NCI-H748 (cell line): Measurements from ENCODE around the gene WNT1.

ENCODE experiments used
- DNase-seq: peaks from one replicate; lab custom pipeline; 2025; ENCODE audit not compliant: unreplicated experiment; lab: John Stamatoyannopoulos, UW

Gene WNT1

DNA sequence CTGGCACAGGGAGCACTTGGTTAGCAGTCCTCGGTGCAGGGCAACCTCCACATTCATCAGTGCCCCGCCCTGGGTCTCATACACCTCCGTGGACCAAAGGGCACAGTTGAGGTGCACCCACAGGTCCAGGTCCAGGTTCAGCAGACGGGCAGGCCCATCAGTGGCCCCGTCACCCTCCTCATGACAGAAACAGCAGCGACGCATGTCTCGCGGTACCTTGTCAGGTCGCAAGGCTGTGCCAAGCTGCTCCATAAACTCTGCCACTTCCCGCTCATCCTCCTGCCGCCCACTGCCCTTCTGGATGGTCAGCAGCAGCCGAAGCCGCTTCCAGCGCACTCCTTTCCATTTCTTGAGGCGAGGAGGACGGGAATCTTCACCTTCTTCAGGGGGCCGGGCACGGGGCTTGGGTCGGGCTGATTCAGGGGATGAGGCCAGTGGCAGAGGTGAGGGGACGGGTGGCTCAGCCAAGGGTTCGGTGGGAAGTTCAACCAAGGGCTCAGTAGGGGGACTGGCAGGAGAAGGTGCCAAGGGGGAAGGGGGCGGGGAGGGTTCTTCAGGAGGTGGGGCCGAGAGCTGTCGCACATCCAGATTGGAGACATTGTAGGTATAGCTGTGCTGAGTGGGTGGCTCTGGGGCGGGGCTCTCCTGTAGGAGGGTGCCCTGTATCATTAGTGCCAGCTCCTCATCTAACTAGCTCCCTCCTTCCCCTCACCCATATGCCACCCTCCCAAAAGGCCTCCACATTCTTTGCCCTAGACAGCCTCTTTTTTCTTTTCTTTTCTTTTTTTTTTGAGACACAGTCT lies 48.8 kb downstream of the WNT1 start:
- no peak for DNase-seq

DNA sequence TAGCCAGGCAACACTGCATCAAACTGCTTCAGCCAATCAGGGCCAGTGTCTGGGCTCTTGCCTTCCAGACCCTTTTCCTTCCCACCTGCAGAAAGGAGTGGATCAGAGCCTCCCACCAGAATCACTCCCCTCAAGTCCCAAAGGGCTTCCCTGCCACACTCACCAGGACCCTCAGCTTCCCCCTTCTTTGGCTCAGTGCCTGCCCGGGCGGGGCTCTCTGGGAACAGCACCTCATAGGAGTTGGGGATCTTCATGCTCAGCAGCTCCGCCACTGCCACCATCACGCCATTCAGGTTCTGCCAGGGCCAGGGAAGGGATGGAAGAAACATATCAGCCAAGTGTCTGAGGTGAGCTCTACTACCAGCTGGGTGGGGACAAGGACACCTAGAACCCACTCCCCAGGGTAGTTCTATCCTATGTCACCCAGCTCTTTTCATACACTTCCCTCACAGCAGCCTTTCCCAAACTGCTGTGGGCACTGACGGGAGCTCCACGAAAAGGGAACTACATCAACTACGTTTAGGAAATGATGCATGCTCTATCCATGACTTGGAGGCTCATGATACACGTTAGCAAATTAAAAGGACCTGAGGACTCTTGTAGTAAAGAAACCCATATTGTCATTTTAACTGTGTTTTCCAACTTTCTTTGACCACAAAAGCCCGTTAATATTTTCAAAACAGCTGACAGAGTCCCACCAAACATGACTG lies 49.9 kb downstream of the WNT1 start:
- no peak for DNase-seq

DNA sequence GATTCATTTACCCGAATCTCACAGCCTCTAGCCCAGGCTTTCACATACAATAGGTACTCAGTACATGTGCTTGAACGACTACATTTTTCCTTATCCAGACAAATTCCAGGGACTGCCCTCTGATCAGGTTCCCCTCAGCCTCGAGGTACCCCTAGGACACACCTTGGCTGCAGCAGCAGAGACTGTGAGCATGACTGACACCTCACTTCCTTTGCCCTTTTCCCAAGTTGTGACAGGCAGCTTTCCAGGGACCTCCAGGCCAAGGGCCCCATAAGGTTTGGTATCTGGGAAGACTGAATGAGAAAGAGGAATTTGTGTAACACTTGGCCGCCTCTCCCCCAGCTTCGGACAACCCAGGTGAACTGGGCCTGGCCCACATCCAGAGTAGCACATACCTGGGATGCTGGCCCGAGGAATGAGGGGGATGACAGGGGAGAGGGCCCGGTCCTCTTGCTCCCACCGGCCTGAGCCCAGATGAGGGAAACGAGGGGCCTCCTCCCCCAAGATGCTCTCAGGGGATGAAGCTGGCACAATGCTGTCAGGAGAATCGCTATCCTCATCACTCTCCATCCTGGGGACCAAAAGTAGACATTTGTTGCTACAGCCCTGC lies 50.6 kb downstream of the WNT1 start:
- DNase-seq = no peak

DNA sequence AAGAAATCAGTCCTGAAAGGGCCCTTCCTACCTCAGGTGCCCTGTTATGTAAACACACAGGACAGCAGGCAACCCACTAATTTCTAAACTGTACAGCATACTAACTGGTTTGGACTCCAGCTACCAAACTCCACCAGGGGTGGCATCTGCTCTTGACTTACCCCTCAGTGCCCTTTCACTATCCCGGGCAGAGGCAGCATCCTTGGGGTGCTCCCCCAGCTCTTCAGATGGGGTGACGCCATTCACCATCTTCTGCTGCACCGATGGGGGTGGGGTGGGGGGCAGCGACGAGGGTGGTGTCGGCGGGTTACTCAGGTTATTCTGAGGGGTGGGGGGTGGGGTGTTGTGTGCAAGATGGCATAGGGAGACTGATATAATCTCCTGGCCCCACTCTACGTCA lies 52.0 kb downstream of the WNT1 start:
- no peak for DNase-seq

DNA sequence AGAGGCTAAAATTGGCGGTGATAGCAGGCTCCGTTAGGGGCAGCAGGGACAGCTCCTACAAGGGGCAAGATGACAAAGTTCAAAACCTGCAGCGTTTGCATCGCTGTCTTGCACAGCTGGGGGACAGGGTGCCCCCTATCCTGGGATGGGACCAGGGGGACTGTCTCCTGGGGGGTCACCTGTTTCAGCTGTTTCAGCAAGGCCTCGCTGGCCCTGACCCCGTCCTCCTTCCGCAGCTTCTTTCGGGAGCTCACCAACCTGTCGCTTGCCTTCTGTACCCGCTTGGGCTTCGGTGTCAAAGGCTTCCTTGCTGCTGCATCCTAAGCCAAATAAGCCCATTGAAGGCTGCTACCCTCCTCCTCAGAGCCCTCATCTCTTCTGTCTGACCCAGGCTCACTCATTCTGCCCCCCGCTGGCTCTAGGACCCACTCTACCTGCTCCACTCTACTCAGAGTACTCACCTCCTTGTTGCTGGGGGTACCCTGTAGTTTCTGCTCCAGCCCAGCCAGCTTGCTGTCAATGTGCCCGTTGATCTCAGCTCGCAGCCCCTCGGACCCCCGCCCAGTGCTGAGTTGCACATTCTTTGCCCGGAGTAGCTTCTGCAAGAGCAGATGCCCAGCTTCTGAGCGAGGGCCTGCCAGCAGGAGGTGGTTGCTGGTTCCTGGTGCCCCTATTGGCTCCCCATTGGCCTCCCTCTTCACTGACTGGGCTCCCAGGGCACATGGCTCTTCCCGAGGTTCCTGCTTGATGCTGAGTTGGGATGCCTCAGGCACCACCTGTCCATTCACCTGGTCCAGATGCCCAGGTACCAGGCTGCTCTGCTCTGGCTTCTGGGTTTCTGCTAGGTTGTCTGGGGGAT lies 52.8 kb downstream of the WNT1 start:
- no peak for DNase-seq

DNA sequence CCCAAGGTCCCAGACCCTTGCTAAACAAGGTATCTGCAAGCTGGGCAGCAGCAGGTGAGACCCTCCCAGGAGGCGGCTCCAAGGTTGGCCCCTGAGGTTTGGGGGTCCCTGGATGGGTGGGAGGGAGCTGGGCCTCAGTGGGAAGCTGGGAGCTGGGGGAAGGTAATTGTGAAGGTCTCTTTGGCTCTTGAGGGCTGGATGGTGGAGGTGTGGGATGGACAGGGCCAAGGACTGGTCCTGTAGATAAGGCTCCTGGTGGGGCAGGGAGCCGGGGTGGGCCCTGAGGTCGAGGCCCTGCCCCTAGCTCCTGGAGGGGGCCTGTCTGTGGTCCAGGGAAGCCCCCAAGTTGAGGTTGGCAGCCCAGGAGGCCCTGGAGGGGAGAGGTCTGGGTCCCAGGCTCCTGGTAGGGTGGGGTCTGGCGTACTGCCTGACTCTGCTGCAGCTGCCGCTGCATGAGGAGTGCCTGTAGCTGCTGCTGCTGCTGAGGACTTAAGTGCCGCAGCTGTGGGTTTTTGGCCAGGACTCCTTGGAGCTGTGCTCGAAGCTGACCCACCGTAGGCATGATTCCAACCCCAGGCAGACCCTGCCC lies 53.5 kb downstream of the WNT1 start:
- no peak for DNase-seq
